HG02571 (cell line): ENCODE results near the gene MZT2A.
A peak's percentile ranks its signal among the peaks of the same experiment; 100 is the strongest.
"Not testable (repeated sequence)": the region's sequence is repeated elsewhere in the genome, so short reads cannot be mapped to it uniquely, and the experiment has no call there.

ENCODE experiments used
- ATAC-seq: cut with Tn5 transposase; IDR thresholded peaks from one replicate; pipeline ENCODE4 v1.9.1; 2021; ENCODE audit warnings: mild to moderate bottlenecking, moderate library complexity; ENCODE audit not compliant: unreplicated experiment

MZT2A gene

GRCh38 chr2:131471624-131472023 is 20.6 kb downstream of the MZT2A start:
- not testable (repeated sequence) for ATAC-seq

DNA sequence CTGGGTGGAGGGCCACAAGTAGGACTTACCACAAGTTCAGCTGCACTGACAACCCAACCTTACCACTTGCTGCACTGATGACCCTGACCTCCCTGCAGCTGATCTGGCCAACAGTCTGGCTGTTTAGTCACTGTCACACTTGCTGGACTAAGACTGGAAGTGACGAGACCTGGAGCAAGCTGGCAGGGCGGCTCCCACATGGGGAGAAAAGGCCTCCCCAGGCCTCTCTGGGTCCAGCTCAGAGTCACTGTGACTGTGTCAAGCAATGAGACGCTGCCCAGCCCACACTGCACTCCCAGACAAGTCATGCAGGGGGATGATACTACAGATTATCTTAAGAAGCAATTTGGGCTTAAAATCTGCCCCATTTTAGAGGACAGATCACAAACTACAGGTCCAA is 21.3 kb downstream of the MZT2A start:
- ATAC-seq = not testable (repeated sequence)

GRCh38 chr2:131467722-131468121 is 24.5 kb downstream of the MZT2A start:
- ATAC-seq = not testable (repeated sequence)

GRCh38 chr2:131454914-131455313 is 37.3 kb downstream of the MZT2A start:
- ATAC-seq = not testable (repeated sequence)

DNA sequence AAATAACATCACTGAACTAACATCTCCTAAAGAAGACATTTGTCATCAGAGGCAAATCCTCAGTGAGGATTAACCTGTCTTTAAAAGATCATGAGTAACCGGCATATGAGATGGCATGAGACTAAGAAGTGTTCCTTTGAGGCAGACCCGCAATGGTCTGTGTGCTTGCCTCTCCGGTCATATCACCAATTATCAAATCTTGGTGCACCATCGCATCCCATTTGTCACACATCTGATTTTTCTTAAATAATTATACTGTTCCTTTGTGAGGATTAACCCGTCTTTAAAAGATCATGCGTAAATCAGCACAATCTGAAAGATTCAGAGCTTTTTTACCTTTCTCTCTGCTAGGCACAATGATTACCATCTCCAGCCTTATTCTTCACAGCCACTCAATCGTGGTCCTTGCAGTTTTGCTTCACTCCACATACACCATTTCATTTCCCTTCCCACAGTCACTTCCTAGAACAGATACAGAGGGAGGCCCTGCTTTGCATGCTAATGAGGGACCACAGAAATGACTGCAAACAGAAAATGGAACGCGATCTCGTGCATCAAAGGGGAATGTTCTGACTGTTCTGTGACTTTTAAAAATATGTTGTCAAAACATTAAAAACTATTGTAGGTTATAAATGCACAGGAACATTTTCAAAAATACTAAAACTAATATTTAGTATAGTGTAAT is 40.8 kb downstream of the MZT2A start:
- peak; percentile 90 for ATAC-seq

GRCh38 chr2:131447981-131448380 is 44.2 kb downstream of the MZT2A start:
- not testable (repeated sequence) for ATAC-seq

DNA sequence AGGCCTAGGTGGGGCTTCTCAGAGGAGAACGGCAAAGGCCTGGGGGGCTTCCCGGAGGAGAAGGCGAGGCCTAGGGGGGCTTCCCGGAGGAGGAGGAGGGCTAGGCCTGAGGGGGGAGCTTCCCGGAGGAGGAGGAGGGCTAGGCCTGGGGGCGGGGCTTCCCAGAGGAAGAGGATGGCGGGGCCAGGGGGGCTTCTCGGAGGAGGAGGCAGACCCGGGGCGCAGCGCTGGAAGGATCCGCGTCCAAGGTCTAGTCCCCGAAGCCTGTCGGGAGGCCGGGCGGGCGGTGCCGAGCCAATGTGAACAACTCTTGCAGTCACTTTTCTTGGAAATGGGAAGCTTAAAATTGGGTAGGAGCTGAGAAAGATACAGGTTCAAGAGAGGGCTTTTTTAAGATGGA is 46.3 kb downstream of the MZT2A start:
- no peak for ATAC-seq

- not testable (repeated sequence) for ATAC-seq
These were observed 46.7 kb downstream of the MZT2A start for GRCh38 chr2:131445515-131445797.

GRCh38 chr2:131444736-131445514 is 47.3 kb downstream of the MZT2A start:
- ATAC-seq = not testable (repeated sequence)

GRCh38 chr2:131440742-131441468 is 51.3 kb downstream of the MZT2A start:
- peak; percentile 77 for ATAC-seq
